Fibroblast of mammary gland (primary cell): ENCODE results near the gene AFP.
A peak's percentile ranks its signal among the peaks of the same experiment; 100 is the strongest.

Experiments used
- DNase-seq: peaks from one replicate; pipeline ENCODE4 v3.0.0-alpha.2; 2010; ENCODE audit warnings: low read depth
- H3K4me3 ChIP-seq: 2 replicates; pipeline ENCODE4 v1.5.1; 2011; ENCODE audit warnings: low read depth, mild to moderate bottlenecking, low read length, moderate library complexity; ENCODE audit not compliant: control insufficient read depth
- CTCF ChIP-seq: conservative IDR thresholded peaks from 2 replicates; pipeline ENCODE4 v1.5.1; 2011; ENCODE audit warnings: low read depth, low read length, inconsistent platforms; ENCODE audit not compliant: control insufficient read depth, insufficient read depth

AFP gene

DNA sequence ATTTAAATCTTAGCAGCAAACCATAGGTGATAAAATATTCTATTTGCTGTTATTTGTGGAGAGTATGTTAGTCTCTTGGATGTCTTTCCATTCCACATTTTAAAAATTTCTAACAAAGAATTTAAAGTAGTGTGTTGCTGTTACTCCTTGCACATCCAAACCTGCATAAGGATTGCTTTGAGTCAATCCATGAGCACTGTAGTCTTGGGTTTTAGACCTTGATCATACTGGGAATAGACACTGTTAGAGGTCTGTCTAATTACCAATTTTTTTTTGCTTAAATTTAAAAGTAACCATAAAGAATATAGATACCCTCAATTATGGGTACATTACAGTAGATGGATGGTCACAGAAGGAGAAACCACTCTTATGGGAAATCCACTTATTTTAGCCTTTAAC is 1.5 kb downstream of the AFP start:
- H3K4me3 ChIP-seq: no peak overlapping the region
- no peak for TF ChIP-seq CTCF
- DNase-seq: no peak

- no peak for DNase-seq
- H3K4me3 ChIP-seq: no peak overlapping the region
Measured at GRCh38 chr4:73438048-73438447, 2.0 kb downstream of the AFP start.

GRCh38 chr4:73438582-73439215 is 2.7 kb downstream of the AFP start:
- TF ChIP-seq CTCF: no peak
- no peak overlapping the region for H3K4me3 ChIP-seq
- DNase-seq: no peak

More at GRCh38 chr4:73438048-73438447, 2.0 kb downstream of the AFP start:
- TF ChIP-seq CTCF: no peak

DNA sequence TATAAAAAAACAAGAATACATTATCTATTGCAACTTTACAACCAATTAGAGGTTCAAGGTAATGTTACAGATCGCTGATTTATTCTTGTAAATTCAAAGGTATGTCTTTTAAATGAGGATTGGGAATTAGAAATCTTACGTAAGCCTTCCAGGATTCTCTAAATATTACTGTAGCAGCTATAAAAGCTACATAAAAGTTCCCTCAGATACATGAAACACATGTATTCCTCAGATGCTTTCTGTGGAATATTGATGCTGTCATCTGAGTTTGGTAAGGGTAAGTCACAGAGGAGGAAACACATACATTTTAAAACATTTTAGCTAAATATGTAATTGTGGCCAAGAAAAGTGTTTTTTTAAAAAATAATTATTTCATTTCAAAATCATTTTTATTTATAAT is 3.4 kb downstream of the AFP start:
- no peak for DNase-seq
- no peak for TF ChIP-seq CTCF
- H3K4me3 ChIP-seq: no peak overlapping the region

- no peak for TF ChIP-seq CTCF
- DNase-seq: no peak
- no peak overlapping the region for H3K4me3 ChIP-seq
Measured at GRCh38 chr4:73439991-73440390, 4.0 kb downstream of the AFP start.

DNA sequence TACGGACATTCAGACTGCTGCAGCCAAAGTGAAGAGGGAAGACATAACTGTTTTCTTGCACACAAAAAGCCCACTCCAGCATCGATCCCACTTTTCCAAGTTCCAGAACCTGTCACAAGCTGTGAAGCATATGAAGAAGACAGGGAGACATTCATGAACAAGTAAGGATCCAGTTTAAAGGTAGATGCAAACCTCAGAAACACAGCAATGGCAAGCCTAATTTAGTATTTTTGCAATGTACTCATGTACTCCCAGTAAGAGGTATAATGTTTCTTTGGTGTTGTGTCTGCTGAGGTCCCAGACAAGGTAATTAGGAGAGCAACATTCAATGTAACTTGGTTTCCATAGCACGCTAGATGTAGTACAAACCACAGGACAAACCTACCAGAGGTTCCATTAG is 4.6 kb downstream of the AFP start:
- TF ChIP-seq CTCF: no peak
- no peak overlapping the region for H3K4me3 ChIP-seq
- DNase-seq: no peak

GRCh38 chr4:73442275-73442674 is 6.3 kb downstream of the AFP start:
- H3K4me3 ChIP-seq: no peak overlapping the region
- DNase-seq: peak; percentile 3
- TF ChIP-seq CTCF: no peak
